Hepatocyte (in vitro differentiated cells): ENCODE data around the gene CTTN. TPM values are rescaled to one million over a fixed set of nuclear protein-coding genes. Genes with fewer than 3 reads are reported as not detected.

Experiments
- DNase-seq: peaks from one replicate; pipeline ENCODE4 v3.0.0-alpha.2; 2016; ENCODE audit warnings: low spot score
- H2AFZ ChIP-seq: fragments of 200-600 bp; sonication (generic); 2 replicates; pipeline ENCODE4 v1.6.0; 2016; ENCODE audit warnings: antibody characterized with exemption, mild to moderate bottlenecking
- H3K27ac ChIP-seq: fragments of 200-600 bp; sonication (generic); 2 replicates; pipeline ENCODE4 v1.5.1; 2016; ENCODE audit warnings: mild to moderate bottlenecking
- H3K27me3 ChIP-seq: fragments of 200-600 bp; sonication (generic); 2 replicates; pipeline ENCODE4 v1.6.1; 2016
- H3K36me3 ChIP-seq: fragments of 200-600 bp; sonication (generic); replicated peaks from 2 replicates; pipeline ENCODE4 v1.5.1; 2016; ENCODE audit warnings: low read depth; ENCODE audit not compliant: insufficient read depth
- H3K4me1 ChIP-seq: fragments of 200-600 bp; sonication (generic); 2 replicates; pipeline ENCODE4 v1.5.1; 2016; ENCODE audit warnings: mild to moderate bottlenecking, moderate library complexity; ENCODE audit not compliant: insufficient read depth
- H3K4me2 ChIP-seq: fragments of 200-600 bp; sonication (generic); 2 replicates; pipeline ENCODE4 v1.6.0; 2016
- H3K4me3 ChIP-seq: fragments of 200-600 bp; sonication (generic); 2 replicates; pipeline ENCODE4 v1.5.1; 2016; ENCODE audit warnings: mild to moderate bottlenecking
- H3K79me2 ChIP-seq: fragments of 200-600 bp; sonication (generic); 2 replicates; pipeline ENCODE4 v1.6.0; 2017; ENCODE audit warnings: mild to moderate bottlenecking
- H3K9me2 ChIP-seq: fragments of 200-600 bp; sonication (generic); replicated peaks from 2 replicates; pipeline ENCODE4 v1.6.0; 2017; ENCODE audit warnings: mild to moderate bottlenecking; ENCODE audit not compliant: insufficient read depth
- H3K9me3 ChIP-seq: fragments of 200-600 bp; sonication (generic); 2 replicates; pipeline ENCODE4 v1.5.1; 2016; ENCODE audit warnings: low read depth, mild to moderate bottlenecking
- H4K20me1 ChIP-seq: fragments of 200-600 bp; sonication (generic); 2 replicates; pipeline ENCODE4 v1.6.0; 2016; ENCODE audit warnings: mild to moderate bottlenecking; ENCODE audit not compliant: insufficient read depth, poor library complexity, severe bottlenecking
- CTCF ChIP-seq: fragments of 200-600 bp; sonication (generic); IDR thresholded peaks from 2 replicates; pipeline ENCODE4 v1.5.1; 2016; ENCODE audit warnings: antibody characterized with exemption, mild to moderate bottlenecking; ENCODE audit not compliant: poor library complexity
- EZH2 ChIP-seq: fragments of 200-600 bp; sonication (generic); IDR thresholded peaks from 2 replicates; pipeline ENCODE4 v1.6.1; 2016; ENCODE audit warnings: antibody characterized with exemption, mild to moderate bottlenecking, borderline replicate concordance
- EZH2phosphoT487 ChIP-seq: fragments of 200-600 bp; sonication (generic); IDR thresholded peaks from one replicate; pipeline ENCODE4 v1.6.1; 2018; ENCODE audit warnings: antibody characterized with exemption, mild to moderate bottlenecking, low read depth, moderate library complexity; ENCODE audit not compliant: unreplicated experiment, severe bottlenecking
- WGBS: methylation state at CpG from one replicate; pipeline ENCODE4 v1.1.6; 2016; ENCODE audit warnings: low lambda C conversion rate; ENCODE audit errors: missing lambda C conversion rate; 5-methylcytosine and 5-hydroxymethylcytosine counted together
- polyA plus RNA-seq: library from polyadenylated mRNA; unstranded; fragments of >200 nt; fragmentation: Nextera tagmentation; extraction: Ambion mirVana; gene quantifications from 2 replicates; pipeline ENCODE4 v1.2.1, GENCODE V29; 2016
- total RNA-seq: library from RNA; depleted of rRNA; stranded (reverse); fragments of >200 nt; gene quantifications from 2 replicates; pipeline ENCODE4 v1.2.3, GENCODE V29; 2014

CTTN gene
- total and polyA plus RNA-seq, 2 experiments from 2014 or later = 154 to 207 TPM

GRCh38 chr11:70419307-70420007, 21.1 kb downstream of the CTTN start:
- Histone ChIP-seq H3K4me1 (no peaks in the 10 kb centered on the region), H3K27ac (no peak overlapping the region), H3K9me2 (no peaks in the 10 kb centered on the region), H4K20me1 (no peaks in the 10 kb centered on the region), H3K9me3 (no peaks in the 10 kb centered on the region), H3K4me3 (no peak overlapping the region), H2AFZ (no peak overlapping the region), H3K27me3 (no peaks in the 10 kb centered on the region), H3K79me2 (peaks cover 2% of the 10 kb centered on the region), H3K36me3 (peaks cover 9% of the 10 kb centered on the region), H3K4me2 (no peak overlapping the region)
- TF ChIP-seq EZH2phosphoT487 (no peak), EZH2 (no peak), CTCF (no peak)
- WGBS = 97% methylated on average over 17 of the region's 17 CpGs
- no peak for DNase-seq

- H3K4me2 ChIP-seq = no peak overlapping the region
- H2AFZ ChIP-seq = no peak overlapping the region
- no peak for DNase-seq
- no peaks in the 10 kb centered on the region for H3K27me3 ChIP-seq
- WGBS = 88% methylated on average over 14 of the region's 14 CpGs
- H3K9me3 ChIP-seq = no peaks in the 10 kb centered on the region
- no peak overlapping the region for H3K4me3 ChIP-seq
- H3K36me3 ChIP-seq = peaks cover 9% of the 10 kb centered on the region
- no peak overlapping the region for H3K27ac ChIP-seq
- no peaks in the 10 kb centered on the region for H3K9me2 ChIP-seq
- TF ChIP-seq CTCF (no peak), EZH2phosphoT487 (no peak)
- H3K79me2 ChIP-seq = peaks cover 2% of the 10 kb centered on the region
- no peaks in the 10 kb centered on the region for H3K4me1 ChIP-seq
- H4K20me1 ChIP-seq = no peaks in the 10 kb centered on the region
These were observed 21.7 kb downstream of the CTTN start for GRCh38 chr11:70420008-70420464.

GRCh38 chr11:70420496-70420895, 22.2 kb downstream of the CTTN start:
- Histone ChIP-seq H3K79me2 (peaks cover 2% of the 10 kb centered on the region), H3K36me3 (peaks cover 6% of the 10 kb centered on the region), H3K9me2 (no peaks in the 10 kb centered on the region), H3K9me3 (no peaks in the 10 kb centered on the region), H3K27ac (no peak overlapping the region), H4K20me1 (no peaks in the 10 kb centered on the region), H3K4me2 (no peak overlapping the region), H3K4me3 (no peak overlapping the region), H3K27me3 (no peaks in the 10 kb centered on the region), H2AFZ (no peak overlapping the region), H3K4me1 (no peaks in the 10 kb centered on the region)
- TF ChIP-seq EZH2 (no peak), CTCF (no peak), EZH2phosphoT487 (no peak)
- WGBS = 88% methylated on average over 7 of the region's 9 CpGs
- no peak for DNase-seq
